ENCODE measurements around the gene DOCK11. TPM values are rescaled to one million over a fixed set of nuclear protein-coding genes. Genes with fewer than 3 reads are reported as not detected.
A peak's percentile ranks its signal among the peaks of the same experiment; 100 is the strongest.

The DOCK11 gene
- total and polyA plus RNA-seq, 9 of the 15 experiments (the other 6 are each of a cell fraction or from before 2014, with no cell fraction given): 41.8 to 77.8 (median 50.9) TPM

DNA sequence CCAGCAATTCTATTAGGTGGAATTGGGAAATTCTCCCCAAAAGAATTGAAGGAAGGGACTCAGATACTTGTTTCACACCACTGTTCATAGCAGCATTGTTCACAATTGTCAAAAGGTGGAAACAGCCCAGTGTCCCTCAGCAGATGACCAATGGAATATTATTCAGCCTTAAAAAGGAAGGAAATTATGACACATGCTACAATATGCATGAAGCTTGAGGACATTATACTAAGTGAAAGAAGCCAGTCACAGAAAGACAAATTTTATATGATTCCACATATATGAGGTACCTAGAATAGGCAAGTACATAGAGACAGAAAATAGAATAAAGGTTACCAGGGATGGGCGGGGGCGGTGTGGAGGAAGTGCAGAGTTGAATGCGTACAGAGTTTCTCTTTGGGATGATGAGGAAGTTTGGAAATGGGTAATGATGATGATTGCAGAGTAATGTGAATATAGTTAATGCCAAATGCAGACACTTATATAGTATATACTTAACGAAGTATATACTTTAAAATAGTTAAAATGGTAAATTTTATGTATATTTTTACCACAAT lies 29.6 kb downstream of the DOCK11 start:
- peaks cover 86% of the 10 kb centered on the region for H3K79me2 ChIP-seq (ENCODE audit: control insufficient read depth, insufficient read depth, low read length)
- H3K27me3 ChIP-seq (ENCODE audit: control insufficient read depth in 2 of 2, insufficient read depth in 2 of 2, low read length in 2 of 2): no peaks in the 10 kb centered on the region
- intact Hi-C loops (cut with micrococcal nuclease) (loop anchor here (2.0 kb wide), 1 partner anchor 30 kb away; the partner anchor contains the start of gene DOCK11), in situ Hi-C loops (cut with MboI) (no loop called here)
- H4K20me1 ChIP-seq (replicated peaks; ENCODE audit: control insufficient read depth, insufficient read depth, low read length): no peaks in the 10 kb centered on the region
- no peaks in the 10 kb centered on the region for H3K9me1 ChIP-seq (ENCODE audit: control insufficient read depth, insufficient read depth, low read length)
- TF ChIP-seq ARID1B (IDR thresholded peaks at IDR 0.05) (no peak), PHF20 (IDR thresholded peaks at IDR 0.05; ENCODE audit: partially characterized antibody) (no peak), ZNF146 (CRISPR knock-in tag; IDR thresholded peaks at IDR 0.05; ENCODE audit: unreplicated experiment) (peak; percentile 32), GATAD2A (IDR thresholded peaks at IDR 0.05) (no peak), ZNF197 (CRISPR knock-in tag; IDR thresholded peaks at IDR 0.05; ENCODE audit: low read depth) (no peak)
- TF ChIP-seq, protein P1, sequence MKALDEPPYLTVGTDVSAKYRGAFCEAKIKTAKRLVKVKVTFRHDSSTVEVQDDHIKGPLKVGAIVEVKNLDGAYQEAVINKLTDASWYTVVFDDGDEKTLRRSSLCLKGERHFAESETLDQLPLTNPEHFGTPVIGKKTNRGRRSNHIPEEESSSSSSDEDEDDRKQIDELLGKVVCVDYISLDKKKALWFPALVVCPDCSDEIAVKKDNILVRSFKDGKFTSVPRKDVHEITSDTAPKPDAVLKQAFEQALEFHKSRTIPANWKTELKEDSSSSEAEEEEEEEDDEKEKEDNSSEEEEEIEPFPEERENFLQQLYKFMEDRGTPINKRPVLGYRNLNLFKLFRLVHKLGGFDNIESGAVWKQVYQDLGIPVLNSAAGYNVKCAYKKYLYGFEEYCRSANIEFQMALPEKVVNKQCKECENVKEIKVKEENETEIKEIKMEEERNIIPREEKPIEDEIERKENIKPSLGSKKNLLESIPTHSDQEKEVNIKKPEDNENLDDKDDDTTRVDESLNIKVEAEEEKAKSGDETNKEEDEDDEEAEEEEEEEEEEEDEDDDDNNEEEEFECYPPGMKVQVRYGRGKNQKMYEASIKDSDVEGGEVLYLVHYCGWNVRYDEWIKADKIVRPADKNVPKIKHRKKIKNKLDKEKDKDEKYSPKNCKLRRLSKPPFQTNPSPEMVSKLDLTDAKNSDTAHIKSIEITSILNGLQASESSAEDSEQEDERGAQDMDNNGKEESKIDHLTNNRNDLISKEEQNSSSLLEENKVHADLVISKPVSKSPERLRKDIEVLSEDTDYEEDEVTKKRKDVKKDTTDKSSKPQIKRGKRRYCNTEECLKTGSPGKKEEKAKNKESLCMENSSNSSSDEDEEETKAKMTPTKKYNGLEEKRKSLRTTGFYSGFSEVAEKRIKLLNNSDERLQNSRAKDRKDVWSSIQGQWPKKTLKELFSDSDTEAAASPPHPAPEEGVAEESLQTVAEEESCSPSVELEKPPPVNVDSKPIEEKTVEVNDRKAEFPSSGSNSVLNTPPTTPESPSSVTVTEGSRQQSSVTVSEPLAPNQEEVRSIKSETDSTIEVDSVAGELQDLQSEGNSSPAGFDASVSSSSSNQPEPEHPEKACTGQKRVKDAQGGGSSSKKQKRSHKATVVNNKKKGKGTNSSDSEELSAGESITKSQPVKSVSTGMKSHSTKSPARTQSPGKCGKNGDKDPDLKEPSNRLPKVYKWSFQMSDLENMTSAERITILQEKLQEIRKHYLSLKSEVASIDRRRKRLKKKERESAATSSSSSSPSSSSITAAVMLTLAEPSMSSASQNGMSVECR (CRISPR knock-in tag; IDR thresholded peaks at IDR 0.05): no peak
- H3K4me2 ChIP-seq (ENCODE audit: insufficient read depth, low read length): no peak overlapping the region
- H3K9me3 ChIP-seq (replicated peaks; ENCODE audit: control insufficient read depth, insufficient read depth, low read depth, low read length): no peaks in the 10 kb centered on the region
- H3K4me3 ChIP-seq: no peak overlapping the region
- no peak overlapping the region for H3K27ac ChIP-seq (ENCODE audit: extremely low read depth, low read depth, low read length)
- 68% methylated on average over 4 of the region's 4 CpGs for WGBS (ENCODE audit: insufficient coverage, low coverage, missing lambda C conversion rate)
- no peak overlapping the region for H2AFZ ChIP-seq (ENCODE audit: low read depth, low read length)
- FAIRE-seq (no peak), DNase-seq (ENCODE audit: extremely low read depth in 1 of 4, low spot score in 3 of 4) (no peak), ATAC-seq (no peak)
- ChIA-PET POLR2A (interaction anchor here (0.6 kb wide), 1 partner anchor 558 kb away, joined by 3 read pairs; no protein-coding TSS in a partner anchor), CTCF (ENCODE audit: low intra/inter-chr PET ratio) (no interaction called here)
- BruUV-seq (replicated peaks): no TSS peak
- peaks cover 5% of the 10 kb centered on the region; the same call in 1 of the 3 replicates for H3K36me3 ChIP-seq (ENCODE audit: control insufficient read depth, insufficient read depth, low read length)
- peaks cover 11 to 71% of the 10 kb centered on the region in 2 experiments for H3K4me1 ChIP-seq (replicated peaks in 1 of 2; ENCODE audit: control insufficient read depth in 2 of 2, insufficient read depth in 2 of 2, low read length in 2 of 2)
- H3K9ac ChIP-seq (ENCODE audit: insufficient read depth in 1 of 2, low read depth in 2 of 2, low read length in 2 of 2): no peak overlapping the region
